Gastroesophageal sphincter (tissue), 4 donors: Measurements from ENCODE around the gene AATK. TPM values are rescaled to one million over a fixed set of nuclear protein-coding genes. Genes with fewer than 3 reads are reported as not detected.

Experiments used
- ATAC-seq: fragments of 150-250 bp; one replicate; pipeline ENCODE4 v1.9.1; 2016; ENCODE audit warnings: mild to moderate bottlenecking, moderate library complexity
- H3K27ac ChIP-seq, 4 donors: fragments of 200-600 bp; sonication (generic) in 3 of 4; 1 replicate in 3 of 4; 2 replicates in 1 of 4; pipeline ENCODE4 v1.5.1; 2016 to 2019
- H3K27me3 ChIP-seq: fragments of 200-600 bp; sonication (generic); one replicate; pipeline ENCODE4 v1.5.1; 2019
- H3K36me3 ChIP-seq, 2 donors: fragments of 200-600 bp; sonication (generic); one replicate each; pipeline ENCODE4 v1.5.1; 2019; ENCODE audit warnings: control low read depth in 1 of 2
- H3K4me1 ChIP-seq, 3 donors: fragments of 200-600 bp; sonication (generic); 1 replicate in 2 of 3; 2 replicates in 1 of 3; pipeline ENCODE4 v1.5.1; 2016 to 2019; ENCODE audit warnings: control low read depth in 2 of 3
- H3K4me3 ChIP-seq, 2 donors: fragments of 200-600 bp; sonication (generic); one replicate each; pipeline ENCODE4 v1.5.1; 2019; ENCODE audit warnings: mild to moderate bottlenecking in 1 of 2, moderate library complexity in 1 of 2
- H3K9me3 ChIP-seq, 3 donors: fragments of 200-600 bp; sonication (generic); one replicate each; pipeline ENCODE4 v1.5.1; 2017 to 2019; ENCODE audit warnings: control low read depth in 2 of 3
- EP300 ChIP-seq: sonication (generic); formaldehyde crosslinking; IDR thresholded peaks from one replicate; pipeline ENCODE4 v1.6.1; 2017; ENCODE audit warnings: antibody characterized with exemption, mild to moderate bottlenecking
- POLR2A ChIP-seq, 2 donors: fragments of 450-650 bp; IDR thresholded peaks; one replicate each; pipeline ENCODE4 v1.6.1; 2017; ENCODE audit warnings: antibody characterized with exemption in 2 of 2, mild to moderate bottlenecking in 2 of 2, moderate library complexity in 1 of 2
- POLR2AphosphoS5 ChIP-seq: sonication (generic); formaldehyde crosslinking; IDR thresholded peaks from one replicate; pipeline ENCODE4 v1.6.1; 2017; ENCODE audit warnings: antibody characterized with exemption
- WGBS, 2 donors: methylation state at CpG; one replicate each; pipeline ENCODE4 v1.1.5; 2018; ENCODE audit warnings: low coverage in 1 of 2; 5-methylcytosine and 5-hydroxymethylcytosine counted together
- total RNA-seq, 4 donors: library from RNA; depleted of rRNA; stranded (reverse); fragments of >200 nt; gene quantifications; one replicate each; pipeline ENCODE4 v1.1.0, GENCODE V29; 2016
- TF ChIP-seq, protein P1 (sequence below), 4 experiments: fragments of 200-600 bp in 2 of 4; fragments of 450-650 bp in 2 of 4; sonication (generic) in 1 of 4; IDR thresholded peaks; one replicate each; pipeline ENCODE4 v1.5.1; 2017 to 2019; ENCODE audit warnings: antibody characterized with exemption in 4 of 4, mild to moderate bottlenecking in 2 of 4, moderate library complexity in 2 of 4

AATK gene
- total RNA-seq, 4 donors from 2014 or later: 14.5 to 28.0 (median 22.1) TPM

DNA sequence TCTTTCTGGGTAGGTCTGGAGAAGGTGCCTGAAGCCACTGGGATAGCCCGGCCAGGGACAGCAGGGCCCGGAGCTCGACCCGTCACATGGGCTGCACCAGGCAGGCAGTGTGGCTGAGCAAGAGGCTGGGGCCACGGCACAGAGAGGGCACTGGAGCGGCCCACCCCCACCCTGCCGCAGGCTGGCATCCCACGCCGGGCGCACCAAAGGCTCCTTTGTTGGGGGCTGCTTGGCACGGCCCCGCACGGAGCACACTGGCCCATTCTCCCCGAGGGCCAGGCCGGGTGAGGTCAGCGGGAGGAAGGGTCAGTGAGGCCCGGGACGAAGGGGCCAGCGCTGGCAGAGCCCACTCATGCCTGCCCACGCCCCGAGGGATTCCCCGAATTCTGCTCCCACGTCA, 37.2 kb downstream of the AATK start:
- H3K27ac ChIP-seq: peak overlapping the region in 3 of 4 donors; percentile 43 to 72 (median 55)
- no peaks in the 10 kb centered on the region for H3K27me3 ChIP-seq
- TF ChIP-seq POLR2A (IDR thresholded peaks at IDR 0.05): peak in 1 of 2 donors; percentile 21
- no peak for TF ChIP-seq POLR2AphosphoS5
- no CpG with 5 or more reads among the region's 23 CpGs for WGBS, 2 donors
- H3K9me3 ChIP-seq: no peaks in the 10 kb centered on the region
- peaks cover 0 to 8% (median 0%) of the 10 kb centered on the region in 3 donors for H3K4me1 ChIP-seq
- ATAC-seq: peak; percentile 37
- peak overlapping the region in 1 of 2 donors; percentile 39 for H3K4me3 ChIP-seq
- no peaks in the 10 kb centered on the region for H3K36me3 ChIP-seq

DNA sequence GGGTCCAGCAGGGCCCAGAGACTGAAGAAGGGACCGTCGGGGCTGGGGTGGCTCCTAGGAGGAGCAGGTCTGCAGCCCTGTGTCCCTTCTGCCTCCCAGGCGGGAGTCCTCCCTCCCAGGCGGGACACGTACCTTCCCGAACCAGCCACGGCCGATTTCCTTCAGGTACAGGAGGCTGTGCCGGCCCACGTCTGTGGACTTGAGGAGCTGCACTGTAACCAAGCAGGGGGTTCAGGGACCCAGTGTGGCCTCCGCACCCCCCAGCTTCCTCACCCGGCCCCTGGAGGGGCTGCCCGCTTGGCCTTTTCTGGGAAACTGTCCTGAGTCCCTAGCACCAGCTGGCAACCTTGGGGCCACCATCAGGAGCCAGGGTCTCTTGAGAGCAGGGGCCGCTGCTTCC, 37.7 kb downstream of the AATK start:
- Histone ChIP-seq H3K36me3 (no peaks in the 10 kb centered on the region), H3K27ac (peak overlapping the region in 2 of 4 donors; percentile 31 to 60), H3K4me3 (peak overlapping the region in 1 of 2 donors; percentile 39), H3K9me3 (no peaks in the 10 kb centered on the region), H3K27me3 (no peaks in the 10 kb centered on the region), H3K4me1 (peaks cover 0 to 3% (median 0%) of the 10 kb centered on the region in 3 donors)
- no CpG with 5 or more reads among the region's 14 CpGs for WGBS, 2 donors
- ATAC-seq: no peak
- TF ChIP-seq, protein P1, sequence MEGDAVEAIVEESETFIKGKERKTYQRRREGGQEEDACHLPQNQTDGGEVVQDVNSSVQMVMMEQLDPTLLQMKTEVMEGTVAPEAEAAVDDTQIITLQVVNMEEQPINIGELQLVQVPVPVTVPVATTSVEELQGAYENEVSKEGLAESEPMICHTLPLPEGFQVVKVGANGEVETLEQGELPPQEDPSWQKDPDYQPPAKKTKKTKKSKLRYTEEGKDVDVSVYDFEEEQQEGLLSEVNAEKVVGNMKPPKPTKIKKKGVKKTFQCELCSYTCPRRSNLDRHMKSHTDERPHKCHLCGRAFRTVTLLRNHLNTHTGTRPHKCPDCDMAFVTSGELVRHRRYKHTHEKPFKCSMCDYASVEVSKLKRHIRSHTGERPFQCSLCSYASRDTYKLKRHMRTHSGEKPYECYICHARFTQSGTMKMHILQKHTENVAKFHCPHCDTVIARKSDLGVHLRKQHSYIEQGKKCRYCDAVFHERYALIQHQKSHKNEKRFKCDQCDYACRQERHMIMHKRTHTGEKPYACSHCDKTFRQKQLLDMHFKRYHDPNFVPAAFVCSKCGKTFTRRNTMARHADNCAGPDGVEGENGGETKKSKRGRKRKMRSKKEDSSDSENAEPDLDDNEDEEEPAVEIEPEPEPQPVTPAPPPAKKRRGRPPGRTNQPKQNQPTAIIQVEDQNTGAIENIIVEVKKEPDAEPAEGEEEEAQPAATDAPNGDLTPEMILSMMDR (IDR thresholded peaks at IDR 0.05): no peak
- TF ChIP-seq POLR2A (IDR thresholded peaks at IDR 0.05): no peak
- TF ChIP-seq EP300: no peak
- no peak for TF ChIP-seq POLR2AphosphoS5

DNA sequence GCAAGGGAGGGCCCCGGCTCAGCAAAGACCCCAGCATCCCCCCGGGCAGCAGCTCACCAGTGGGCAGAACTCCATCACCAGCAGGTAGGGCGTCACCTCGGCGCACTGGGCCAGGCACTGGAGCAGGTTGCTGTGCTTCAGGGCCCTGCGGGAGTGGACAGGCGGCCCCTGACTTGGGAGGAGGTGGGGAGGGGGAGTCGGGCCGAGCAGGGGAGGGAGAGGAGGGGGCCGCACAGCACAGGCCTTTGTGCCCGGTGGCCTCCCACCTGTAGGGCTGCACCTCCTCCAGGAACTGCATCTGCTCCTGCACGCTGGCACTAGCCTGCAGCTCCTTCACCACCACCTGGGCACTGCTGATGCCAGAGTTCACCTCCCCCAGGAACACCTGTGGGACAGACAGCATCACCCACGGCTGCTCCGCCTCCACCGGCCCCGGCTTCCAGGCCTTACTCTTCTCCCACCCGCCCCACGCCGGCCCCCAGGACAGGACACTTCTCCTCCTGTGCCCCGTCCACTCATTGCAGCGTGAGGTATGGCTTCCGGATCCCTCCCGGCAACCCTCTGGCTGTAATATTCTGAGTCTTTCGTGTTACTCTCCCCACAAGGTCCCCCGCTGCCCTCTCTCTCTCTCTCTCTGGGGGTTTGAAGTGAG, 38.4 kb downstream of the AATK start:
- Histone ChIP-seq H3K9me3 (no peaks in the 10 kb centered on the region), H3K36me3 (no peaks in the 10 kb centered on the region), H3K27me3 (peaks cover 1% of the 10 kb centered on the region), H3K27ac (peak overlapping the region in 1 of 4 donors; percentile 60), H3K4me3 (peak overlapping the region in 1 of 2 donors; percentile 39), H3K4me1 (no peaks in the 10 kb centered on the region)
- ATAC-seq: no peak
- WGBS, 2 donors: 20 to 65% methylated on average over 2 to 4 of the region's 25 CpGs
- TF ChIP-seq POLR2A (IDR thresholded peaks at IDR 0.05) (no peak), POLR2AphosphoS5 (no peak), EP300 (no peak)
- TF ChIP-seq, protein P1 (IDR thresholded peaks at IDR 0.05): no peak

DNA sequence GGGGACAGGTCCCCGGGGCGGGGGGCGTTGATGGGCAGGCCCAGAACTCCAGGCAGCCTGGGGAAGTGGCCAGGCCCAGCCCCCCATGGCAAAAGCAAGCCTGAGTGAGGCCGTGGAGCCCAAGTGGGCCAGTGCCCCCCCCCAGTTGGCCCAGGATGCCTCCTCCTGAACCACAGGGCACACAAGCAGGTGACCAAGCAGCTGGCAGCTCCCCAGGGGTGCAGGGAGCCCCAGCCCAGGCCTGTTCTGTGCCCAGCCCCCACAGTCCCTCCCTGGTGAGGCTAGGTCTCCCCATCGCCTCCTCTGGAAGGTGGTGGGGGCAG, 38.9 kb downstream of the AATK start:
- Histone ChIP-seq H3K9me3 (no peaks in the 10 kb centered on the region), H3K27ac (peak overlapping the region in 1 of 4 donors; percentile 60), H3K36me3 (peaks cover 0 to 4% of the 10 kb centered on the region in 2 donors), H3K27me3 (peaks cover 7% of the 10 kb centered on the region), H3K4me3 (peak overlapping the region in 1 of 2 donors; percentile 39), H3K4me1 (no peaks in the 10 kb centered on the region)
- ATAC-seq: no peak
- TF ChIP-seq, protein P1 (IDR thresholded peaks at IDR 0.05): no peak
- TF ChIP-seq POLR2A (IDR thresholded peaks at IDR 0.05) (no peak), EP300 (no peak), POLR2AphosphoS5 (no peak)
- WGBS, 2 donors: no CpG with 5 or more reads among the region's 5 CpGs

DNA sequence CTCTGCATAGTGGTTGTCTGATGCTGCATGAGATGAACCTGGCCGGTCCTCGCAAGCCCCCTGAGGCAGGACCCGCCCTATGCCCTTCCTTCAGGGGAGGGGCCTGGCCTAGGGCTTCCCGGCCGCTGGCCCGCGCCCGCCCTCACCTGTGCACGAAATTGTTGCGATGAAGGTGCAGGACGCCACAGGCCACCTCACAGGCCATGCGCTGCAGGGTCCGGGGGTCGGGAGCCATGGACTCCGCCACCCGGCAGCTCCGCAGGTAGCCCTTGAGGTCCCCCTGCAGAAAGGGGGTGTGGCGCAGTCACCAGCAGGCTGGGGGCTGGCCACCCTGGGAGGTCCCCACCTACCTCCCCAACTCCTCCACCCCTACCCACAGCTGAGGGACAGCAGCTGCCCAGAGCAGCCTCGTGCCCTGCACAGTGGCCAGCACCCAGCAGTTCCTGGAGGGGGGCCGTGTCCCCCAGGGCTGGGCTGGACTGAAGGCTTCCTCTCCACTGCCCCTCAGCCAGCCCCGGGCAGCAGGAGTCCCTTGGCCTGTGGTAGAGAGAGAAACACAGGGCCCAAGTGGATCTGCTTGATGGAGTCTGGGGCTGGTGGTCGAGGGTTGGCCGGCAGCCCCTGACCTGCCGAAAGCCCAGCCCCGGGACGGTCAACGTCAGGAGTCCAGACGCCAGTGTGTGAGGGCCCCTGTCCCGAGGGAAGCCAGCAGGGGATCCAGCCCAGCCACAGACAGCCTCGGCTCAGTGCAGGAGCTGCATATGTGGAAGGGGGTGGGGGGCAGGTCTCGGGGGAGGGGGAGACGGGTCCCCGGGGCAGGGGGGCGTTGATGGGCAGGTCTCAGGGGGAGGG, 39.5 kb downstream of the AATK start:
- peaks cover 13% of the 10 kb centered on the region for H3K27me3 ChIP-seq
- H3K36me3 ChIP-seq: peaks cover 0 to 4% of the 10 kb centered on the region in 2 donors
- peak overlapping the region in 1 of 2 donors; percentile 39 for H3K4me3 ChIP-seq
- H3K9me3 ChIP-seq: no peaks in the 10 kb centered on the region
- no peaks in the 10 kb centered on the region for H3K4me1 ChIP-seq
- peak overlapping the region in 1 of 4 donors; percentile 60 for H3K27ac ChIP-seq
- ATAC-seq: no peak
- TF ChIP-seq POLR2AphosphoS5 (no peak), EP300 (no peak)
- no CpG with 5 or more reads among the region's 34 CpGs for WGBS, 2 donors
